GM12891 (cell line): Measurements from ENCODE around the gene FHIP2A.

ENCODE experiments used
- PAX5 ChIP-seq: IDR thresholded peaks from 2 replicates; pipeline ENCODE4 v1.6.1; 2011; ENCODE audit warnings: low read length, moderate library complexity, mild to moderate bottlenecking; ENCODE audit not compliant: insufficient read depth, severe bottlenecking
- POLR2A ChIP-seq: IDR thresholded peaks from 2 replicates; pipeline ENCODE4 v1.6.1; 2011; ENCODE audit warnings: low read depth, low read length, control low read depth
- POLR2AphosphoS5 ChIP-seq: IDR thresholded peaks from 2 replicates; pipeline ENCODE4 v1.6.1; 2011; ENCODE audit warnings: low read depth, low read length, control low read depth
- POU2F2 ChIP-seq: IDR thresholded peaks from 2 replicates; pipeline ENCODE4 v1.6.1; 2011; ENCODE audit warnings: low read depth, mild to moderate bottlenecking, control low read depth, low read length, moderate library complexity
- SPI1 ChIP-seq: IDR thresholded peaks from 2 replicates; pipeline ENCODE4 v1.6.1; 2011; ENCODE audit warnings: low read depth, low read length, control low read depth
- TAF1 ChIP-seq: IDR thresholded peaks from 2 replicates; pipeline ENCODE4 v1.6.1; 2011; ENCODE audit warnings: low read depth, low read length, control low read depth

DNA sequence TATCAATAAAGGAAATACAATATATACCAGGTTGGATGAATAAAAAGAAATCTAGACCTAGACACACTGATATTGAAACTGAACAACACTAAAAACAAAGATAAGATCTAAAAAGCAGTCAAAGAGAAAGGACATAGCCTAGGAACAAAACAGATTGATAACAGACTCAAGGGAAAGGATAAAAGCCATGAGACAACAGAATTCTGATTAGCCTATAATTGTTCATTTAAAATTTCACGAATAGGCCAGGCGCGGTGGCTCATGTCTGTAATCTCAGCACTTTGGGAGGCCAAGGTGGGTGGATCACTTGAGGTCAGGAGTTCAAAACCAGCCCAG lies 48.4 kb upstream of the FHIP2A start:
- TF ChIP-seq TAF1 (no peak), POLR2AphosphoS5 (no peak), POLR2A (no peak), PAX5 (no peak), SPI1 (no peak), POU2F2 (no peak)
